Neural cell (in vitro differentiated cells): Measurements from ENCODE around the gene WWTR1. TPM values are rescaled to one million over a fixed set of nuclear protein-coding genes. Genes with fewer than 3 reads are reported as not detected.

Experiments used
- H2AFZ ChIP-seq: fragments of 200-600, 300-800 bp; sonication (generic), shearing (Covaris generic); 2 replicates; pipeline ENCODE4 v1.6.0; 2014; ENCODE audit warnings: low read depth, mild to moderate bottlenecking, antibody characterized with exemption, low read length, moderate library complexity
- H3F3A ChIP-seq: fragments of 200-600 bp; shearing (Covaris generic); 2 replicates; pipeline ENCODE4 v1.6.1; 2016; ENCODE audit warnings: mild to moderate bottlenecking, moderate library complexity, mixed read lengths, antibody characterized with exemption, low read length; ENCODE audit not compliant: insufficient read depth, poor library complexity, severe bottlenecking
- H3K27ac ChIP-seq: fragments of 200-600, 300-800 bp; sonication (generic), shearing (Covaris generic); 2 replicates; pipeline ENCODE4 v1.5.1; 2014; ENCODE audit warnings: mild to moderate bottlenecking, low read length, moderate library complexity
- H3K27me3 ChIP-seq: fragments of 300-800, 200-600 bp; sonication (generic), shearing (Covaris generic); 2 replicates; pipeline ENCODE4 v1.6.0; 2014; ENCODE audit warnings: mild to moderate bottlenecking, low read depth, low read length, moderate library complexity; ENCODE audit not compliant: insufficient read depth
- H3K36me3 ChIP-seq: fragments of 300-800, 200-600 bp; sonication (generic), shearing (Covaris generic); 2 replicates; pipeline ENCODE4 v1.5.1; 2014; ENCODE audit warnings: mild to moderate bottlenecking, antibody characterized with exemption, low read length, moderate library complexity; ENCODE audit not compliant: insufficient read depth
- H3K4me2 ChIP-seq: fragments of 300-800, 200-600 bp; sonication (generic), shearing (Covaris generic); 2 replicates; pipeline ENCODE4 v1.6.0; 2014; ENCODE audit warnings: mild to moderate bottlenecking, low read length
- H3K4me3 ChIP-seq: fragments of 300-800, 200-600 bp; sonication (generic), shearing (Covaris generic); 2 replicates; pipeline ENCODE4 v1.5.1; 2014; ENCODE audit warnings: mild to moderate bottlenecking, low read length, moderate library complexity
- H3K79me2 ChIP-seq: fragments of 200-600 bp; shearing (Covaris generic); replicated peaks from 2 replicates; pipeline ENCODE4 v1.6.0; 2014; ENCODE audit warnings: mild to moderate bottlenecking, low read length, moderate library complexity; ENCODE audit not compliant: insufficient read depth
- H3K9ac ChIP-seq: fragments of 300-800, 200-600 bp; sonication (generic), shearing (Covaris generic); 2 replicates; pipeline ENCODE4 v1.6.1; 2016; ENCODE audit warnings: mild to moderate bottlenecking, low read length, mixed read lengths
- H3K9me2 ChIP-seq: fragments of 200-600 bp; shearing (Covaris generic); 2 replicates; pipeline ENCODE4 v1.6.1; 2016; ENCODE audit warnings: mild to moderate bottlenecking, low read length, mixed read lengths; ENCODE audit not compliant: insufficient read depth
- H3K9me3 ChIP-seq: fragments of 200-600, 300-800 bp; sonication (generic), shearing (Covaris generic); 2 replicates; pipeline ENCODE4 v1.6.1; 2016; ENCODE audit warnings: mild to moderate bottlenecking, mixed run types, low read length, moderate library complexity, mixed read lengths
- H4K20me1 ChIP-seq: fragments of 200-600 bp; shearing (Covaris generic); 2 replicates; pipeline ENCODE4 v1.6.1; 2016; ENCODE audit warnings: mild to moderate bottlenecking, mixed run types; ENCODE audit not compliant: insufficient read depth
- CTCF ChIP-seq: fragments of 450-650 bp; IDR thresholded peaks from 2 replicates; pipeline ENCODE4 v1.5.1; 2014; ENCODE audit warnings: antibody characterized with exemption, mild to moderate bottlenecking, moderate library complexity; ENCODE audit not compliant: poor library complexity, severe bottlenecking
- EP300 ChIP-seq: fragments of 450-650 bp; conservative IDR thresholded peaks from 2 replicates; pipeline ENCODE4 v1.6.1; 2014; ENCODE audit warnings: antibody characterized with exemption, mild to moderate bottlenecking, moderate library complexity; ENCODE audit not compliant: poor library complexity, severe bottlenecking
- EZH2 ChIP-seq: fragments of 200-600, 300-800 bp; shearing (Covaris generic), sonication (generic); IDR thresholded peaks from 2 replicates; pipeline ENCODE4 v1.6.1; 2014; ENCODE audit warnings: antibody characterized with exemption, low read length, borderline replicate concordance, mild to moderate bottlenecking; ENCODE audit not compliant: insufficient read depth, poor library complexity, severe bottlenecking
- MXI1 ChIP-seq: fragments of 450-650 bp; conservative IDR thresholded peaks from 2 replicates; pipeline ENCODE4 v1.6.1; 2014; ENCODE audit warnings: antibody characterized with exemption, mild to moderate bottlenecking; ENCODE audit not compliant: poor library complexity, severe bottlenecking
- POLR2AphosphoS5 ChIP-seq: IDR thresholded peaks from 2 replicates; pipeline ENCODE4 v1.6.1; 2012
- RAD21 ChIP-seq: fragments of 450-650 bp; conservative IDR thresholded peaks from 2 replicates; pipeline ENCODE4 v1.6.1; 2014; ENCODE audit warnings: antibody characterized with exemption, mild to moderate bottlenecking, moderate library complexity
- REST ChIP-seq: IDR thresholded peaks from 2 replicates; pipeline ENCODE4 v1.6.1; 2012; ENCODE audit warnings: borderline replicate concordance
- SMC3 ChIP-seq: fragments of 450-650 bp; conservative IDR thresholded peaks from 2 replicates; pipeline ENCODE4 v1.6.1; 2014; ENCODE audit warnings: antibody characterized with exemption, mild to moderate bottlenecking, moderate library complexity; ENCODE audit not compliant: poor library complexity
- TAF1 ChIP-seq: IDR thresholded peaks from 2 replicates; pipeline ENCODE4 v1.6.1; 2012; ENCODE audit warnings: low read depth
- polyA plus RNA-seq: library from polyadenylated mRNA; depleted of rRNA; stranded (reverse); fragments of >200 nt; gene quantifications from 2 replicates; pipeline ENCODE4 v1.2.3, GENCODE V29; 2014

The WWTR1 gene
- polyA plus RNA-seq, 1 donor from 2014 or later, result 0.97 TPM

- Histone ChIP-seq H3K9me3 (no peaks in the 10 kb centered on the region), H4K20me1 (no peaks in the 10 kb centered on the region), H3K79me2 (no peaks in the 10 kb centered on the region), H3K9ac (no peak overlapping the region), H3K27ac (no peak overlapping the region), H3K9me2 (no peaks in the 10 kb centered on the region), H3F3A (no peaks in the 10 kb centered on the region), H3K36me3 (no peaks in the 10 kb centered on the region), H2AFZ (no peak overlapping the region), H3K4me2 (no peak overlapping the region), H3K4me3 (no peak overlapping the region), H3K27me3 (no peaks in the 10 kb centered on the region)
- TF ChIP-seq SMC3 (no peak), EP300 (no peak), MXI1 (no peak), REST (no peak), CTCF (no peak), TAF1 (no peak), POLR2AphosphoS5 (no peak), EZH2 (no peak), RAD21 (no peak)
Measured at GRCh38 chr3:149623824-149624223, 34.0 kb downstream of the WWTR1 start.

GRCh38 chr3:149621218-149622005, 36.4 kb downstream of the WWTR1 start:
- no peaks in the 10 kb centered on the region for H3K27me3 ChIP-seq
- no peaks in the 10 kb centered on the region for H4K20me1 ChIP-seq
- no peaks in the 10 kb centered on the region for H3K36me3 ChIP-seq
- H3K79me2 ChIP-seq, result no peaks in the 10 kb centered on the region
- no peak overlapping the region for H3K4me2 ChIP-seq
- H3F3A ChIP-seq, result no peaks in the 10 kb centered on the region
- no peak overlapping the region for H2AFZ ChIP-seq
- no peaks in the 10 kb centered on the region for H3K9me2 ChIP-seq
- no peaks in the 10 kb centered on the region for H3K9me3 ChIP-seq
- H3K4me3 ChIP-seq, result no peak overlapping the region
- TF ChIP-seq TAF1 (no peak), RAD21 (no peak), POLR2AphosphoS5 (no peak), EZH2 (no peak), MXI1 (no peak), CTCF (no peak), REST (no peak), EP300 (no peak), SMC3 (no peak)
- H3K9ac ChIP-seq, result no peak overlapping the region
- no peak overlapping the region for H3K27ac ChIP-seq
